Gastrocnemius medialis (tissue), 4 donors: ENCODE data around the gene TADA2A. TPM values are rescaled to one million over a fixed set of nuclear protein-coding genes. Genes with fewer than 3 reads are reported as not detected.
A peak's percentile ranks its signal among the peaks of the same experiment; 100 is the strongest.

ENCODE experiments used
- ATAC-seq, 2 donors: fragments of 150-250 bp; one replicate each; pipeline ENCODE4 v1.9.1; 2016
- DNase-seq, 2 donors: peaks; one replicate each; pipeline ENCODE4 v3.0.0-alpha.2; 2019
- H3K27ac ChIP-seq, 4 donors: fragments of 200-600 bp; sonication (generic); 1 replicate in 1 of 4; 2 replicates in 3 of 4; pipeline ENCODE4 v1.5.1; 2016 to 2018; ENCODE audit warnings: mild to moderate bottlenecking in 2 of 4, moderate library complexity in 1 of 4
- H3K27me3 ChIP-seq, 3 donors: fragments of 200-600 bp; sonication (generic) in 2 of 3; 1 replicate in 1 of 3; 2 replicates in 2 of 3; pipeline versions ENCODE4 v1.5.1 to v1.6.0; 2016 to 2019; ENCODE audit warnings: mild to moderate bottlenecking in 1 of 3, moderate library complexity in 1 of 3
- H3K36me3 ChIP-seq, 2 donors: fragments of 200-600 bp; sonication (generic) in 1 of 2; one replicate each; pipeline ENCODE4 v1.5.1; 2017 to 2018
- H3K4me1 ChIP-seq, 2 donors: fragments of 200-600 bp; sonication (generic) in 1 of 2; one replicate each; pipeline ENCODE4 v1.5.1; 2016 to 2017; ENCODE audit warnings: mild to moderate bottlenecking in 2 of 2
- H3K4me3 ChIP-seq, 4 donors: fragments of 200-600 bp; sonication (generic) in 3 of 4; 1 replicate in 1 of 4; 2 replicates in 3 of 4; pipeline ENCODE4 v1.5.1; 2016 to 2019; ENCODE audit warnings: mild to moderate bottlenecking in 2 of 4
- H3K9me3 ChIP-seq, 3 donors: fragments of 200-600 bp; sonication (generic) in 2 of 3; 1 replicate in 1 of 3; 2 replicates in 2 of 3; pipeline ENCODE4 v1.5.1; 2016 to 2019
- CTCF ChIP-seq, 5 experiments: fragments of 450-650 bp in 3 of 5; fragments of 200-600 bp in 2 of 5; sonication (generic) in 2 of 5; IDR thresholded peaks in 4 of 5; conservative IDR thresholded peaks in 1 of 5; 1 replicate in 4 of 5; 2 replicates in 1 of 5; pipeline ENCODE4 v1.5.1; 2016 to 2019; ENCODE audit warnings: antibody characterized with exemption in 5 of 5, mild to moderate bottlenecking in 3 of 5, moderate library complexity in 3 of 5
- POLR2A ChIP-seq, 2 donors: fragments of 450-650 bp; IDR thresholded peaks; one replicate each; pipeline ENCODE4 v1.6.1; 2017; ENCODE audit warnings: antibody characterized with exemption in 2 of 2, mild to moderate bottlenecking in 2 of 2, moderate library complexity in 2 of 2
- in situ Hi-C, 4 donors: fragments of 200-750 bp; cut with MboI; loops; one replicate each; pipeline versions ENCODE4 v1.15.0 to v1.8.0; 2017; ENCODE audit warnings: low sequenced_read_pairs in 4 of 4
- intact Hi-C: fragments of 100-400 bp; cut with DNase I; formaldehyde crosslinking; loops from one replicate; pipeline ENCODE4 v1.15.1; 2023; ENCODE audit warnings: low total_unique reads
- total RNA-seq, 4 donors: library from RNA; depleted of rRNA; stranded (reverse); fragments of >200 nt; gene quantifications; one replicate each; pipeline versions ENCODE4 v1.1.0 to v1.2.3, GENCODE V29; 2016

Gene TADA2A
- total RNA-seq, 4 donors from 2014 or later = 9.7 to 18.4 (median 14.8) TPM

- Histone ChIP-seq H3K9me3 (no peaks in the 10 kb centered on the region), H3K27me3 (no peaks in the 10 kb centered on the region), H3K4me3 (no peak overlapping the region), H3K36me3 (peaks cover 2 to 64% of the 10 kb centered on the region in 2 donors), H3K27ac (no peak overlapping the region), H3K4me1 (no peaks in the 10 kb centered on the region)
- no peak for TF ChIP-seq POLR2A (IDR thresholded peaks at IDR 0.05)
- no peak for TF ChIP-seq CTCF (IDR thresholded peaks at IDR 0.05 in 4 of 5, conservative IDR thresholded peaks at IDR 0.05 in 1 of 5)
- ATAC-seq (no peak), DNase-seq (no peak)
- in situ Hi-C loops = no loop called here
- intact Hi-C loops = no loop called here
Measured at GRCh38 chr17:37466471-37466870, 59.8 kb downstream of the TADA2A start.

GRCh38 chr17:37470181-37470580 lies 63.5 kb downstream of the TADA2A start:
- Histone ChIP-seq H3K4me3 (no peak overlapping the region), H3K27me3 (no peaks in the 10 kb centered on the region), H3K4me1 (no peaks in the 10 kb centered on the region), H3K36me3 (peaks cover 2 to 96% of the 10 kb centered on the region in 2 donors), H3K27ac (no peak overlapping the region), H3K9me3 (no peaks in the 10 kb centered on the region)
- in situ Hi-C loops = no loop called here
- intact Hi-C loops = no loop called here
- DNase-seq = no peak
- ATAC-seq = no peak
- TF ChIP-seq CTCF (IDR thresholded peaks at IDR 0.05 in 4 of 5, conservative IDR thresholded peaks at IDR 0.05 in 1 of 5) (no peak), POLR2A (IDR thresholded peaks at IDR 0.05) (no peak)

- no peak for ATAC-seq
- no peak overlapping the region for H3K4me3 ChIP-seq
- peaks cover 2 to 76% of the 10 kb centered on the region in 2 donors for H3K36me3 ChIP-seq
- intact Hi-C loops (no loop called here), in situ Hi-C loops (no loop called here)
- no peaks in the 10 kb centered on the region for H3K9me3 ChIP-seq
- H3K27ac ChIP-seq = peak overlapping the region in 3 of 4 donors; percentile 1 to 53 (median 28)
- DNase-seq = no peak
- no peaks in the 10 kb centered on the region for H3K27me3 ChIP-seq
- peaks cover 13 to 17% of the 10 kb centered on the region in 2 donors for H3K4me1 ChIP-seq
- TF ChIP-seq POLR2A (IDR thresholded peaks at IDR 0.05) = no peak
- TF ChIP-seq CTCF (IDR thresholded peaks at IDR 0.05 in 4 of 5, conservative IDR thresholded peaks at IDR 0.05 in 1 of 5) = no peak
Measured at GRCh38 chr17:37475731-37476420, 69.2 kb downstream of the TADA2A start.

- Histone ChIP-seq H3K4me3 (no peak overlapping the region), H3K4me1 (peaks cover 13 to 17% of the 10 kb centered on the region in 2 donors), H3K27ac (peak overlapping the region in 3 of 4 donors; percentile 4 to 53 (median 28)), H3K27me3 (no peaks in the 10 kb centered on the region), H3K36me3 (peaks cover 0 to 69% of the 10 kb centered on the region in 2 donors), H3K9me3 (no peaks in the 10 kb centered on the region)
- in situ Hi-C loops = no loop called here
- peak; percentile 40 to 64 for DNase-seq
- no peak for TF ChIP-seq CTCF (IDR thresholded peaks at IDR 0.05 in 4 of 5, conservative IDR thresholded peaks at IDR 0.05 in 1 of 5)
- TF ChIP-seq POLR2A (IDR thresholded peaks at IDR 0.05) = no peak
- intact Hi-C loops = no loop called here
- ATAC-seq = peak; percentile 65 to 89
Measured at GRCh38 chr17:37476431-37477120, 69.9 kb downstream of the TADA2A start.
